PC-3 (cell line): ENCODE measurements around the gene OSTC.

ENCODE experiments used
- CTCF ChIP-seq: fragments of 300-600 bp; sonication (generic); conservative IDR thresholded peaks from 2 replicates; pipeline ENCODE4 v1.5.1; 2017; ENCODE audit warnings: antibody characterized with exemption, low read depth, mild to moderate bottlenecking, low read length
- EZH2 ChIP-seq: fragments of 300-600 bp; sonication (generic); IDR thresholded peaks from one replicate; pipeline ENCODE4 v1.6.1; 2017; ENCODE audit warnings: antibody characterized with exemption, mild to moderate bottlenecking, low read length; ENCODE audit not compliant: unreplicated experiment
- EZH2phosphoT487 ChIP-seq: fragments of 300-600 bp; sonication (generic); IDR thresholded peaks from 2 replicates; pipeline ENCODE4 v1.6.1; 2018; ENCODE audit warnings: mild to moderate bottlenecking, antibody characterized with exemption, low read length, borderline replicate concordance

- TF ChIP-seq EZH2phosphoT487 = no peak
- TF ChIP-seq CTCF = no peak
- no peak for TF ChIP-seq EZH2
These were observed 65.9 kb downstream of the OSTC start for GRCh38 chr4:108716340-108716739.
